Measurements from ENCODE around the gene MINDY4. TPM values are rescaled to one million over a fixed set of nuclear protein-coding genes. Genes with fewer than 3 reads are reported as not detected.

The MINDY4 gene
- total and polyA plus RNA-seq, 2 of the 8 experiments (the other 6 are each of a cell fraction or from before 2014, with no cell fraction given): 1.3 to 3.6 TPM

GRCh38 chr7:30836991-30837390 lies 65.8 kb downstream of the MINDY4 start:
- peaks cover 10 to 23% of the 10 kb centered on the region in 2 experiments; a peak in 3 of 4 replicates for H3K9me3 ChIP-seq (ENCODE audit: insufficient read depth in 2 of 2, low read depth in 1 of 2, low read length in 1 of 2)
- H3K18ac ChIP-seq (ENCODE audit: extremely low read depth, low read length): no peak overlapping the region
- no peak for FAIRE-seq
- no peak overlapping the region for H2BK15ac ChIP-seq (ENCODE audit: low read length)
- peaks cover 0 to 5% (median 0%) of the 10 kb centered on the region in 4 experiments; a peak in 1 of 8 replicates for H3K36me3 ChIP-seq (ENCODE audit: control insufficient read depth in 2 of 4, insufficient read depth in 4 of 4, low read length in 3 of 4)
- H3K79me1 ChIP-seq (ENCODE audit: low read depth, low read length): no peaks in the 10 kb centered on the region
- H2AFZ ChIP-seq (ENCODE audit: low read length): no peak overlapping the region
- no peak overlapping the region for H3K4me2 ChIP-seq (ENCODE audit: insufficient read depth in 1 of 2, low read depth in 2 of 2, low read length in 2 of 2)
- H4K5ac ChIP-seq (ENCODE audit: insufficient read length, low read depth, low read length): no peak overlapping the region
- no peak overlapping the region for H3K14ac ChIP-seq (ENCODE audit: insufficient read length)
- no peak overlapping the region for H3K23ac ChIP-seq (ENCODE audit: insufficient read length)
- no peaks in the 10 kb centered on the region for H3K27me3 ChIP-seq (replicated peaks in 1 of 4; ENCODE audit: control insufficient read depth in 3 of 4, extremely low read depth in 1 of 4, insufficient read depth in 3 of 4, low read length in 3 of 4)
- no peak for DNase-seq (ENCODE audit: low read depth in 1 of 2, low spot score in 2 of 2)
- H3K9ac ChIP-seq (replicated peaks in 1 of 4; ENCODE audit: extremely low read depth in 1 of 4, low read depth in 3 of 4, low read length in 3 of 4): no peak overlapping the region
- no peak overlapping the region for H2BK12ac ChIP-seq (ENCODE audit: low read depth, low read length)
- H3K4me1 ChIP-seq (replicated peaks in 1 of 4; ENCODE audit: control insufficient read depth in 3 of 4, insufficient read depth in 4 of 4, low read length in 3 of 4): no peaks in the 10 kb centered on the region
- no peaks in the 10 kb centered on the region for H3K79me2 ChIP-seq (ENCODE audit: control insufficient read depth in 1 of 2, insufficient read depth in 2 of 2, low read length in 2 of 2)
- H3K56ac ChIP-seq (replicated peaks; ENCODE audit: insufficient read length, low read depth, low read length): no peak overlapping the region
- no peak overlapping the region for H2AK5ac ChIP-seq (ENCODE audit: low read depth, low read length)
- H4K8ac ChIP-seq (ENCODE audit: extremely low read depth, insufficient read depth, low read length): no peak overlapping the region
- H3K27ac ChIP-seq (ENCODE audit: low read depth, low read length): no peak overlapping the region
- 89% methylated on average over 7 of the region's 7 CpGs; no CpG with 5 or more reads in 1 of the 2 experiments for WGBS, 2 experiments (ENCODE audit: extremely low coverage in 1 of 2, insufficient coverage in 1 of 2, insufficient read length in 1 of 2, insufficient replicate concordance in 2 of 2, low coverage in 1 of 2, low lambda C conversion rate in 2 of 2, missing lambda C conversion rate in 1 of 2)
- no peak overlapping the region for H2BK5ac ChIP-seq (ENCODE audit: low read depth, low read length)
- H4K91ac ChIP-seq (replicated peaks; ENCODE audit: insufficient read length, low read length): no peak overlapping the region
- POLR2A ChIA-PET (ENCODE audit: partially characterized antibody): interaction anchor here (0.9 kb wide), 1 partner anchor 71 kb away, joined by 3 read pairs; no protein-coding TSS in a partner anchor
- H3K4me3 ChIP-seq (ENCODE audit: extremely low read depth in 1 of 4, insufficient read depth in 2 of 4, low read depth in 3 of 4, low read length in 4 of 4): no peak overlapping the region
- CTCF ChIA-PET (ENCODE audit: partially characterized antibody): interaction anchor here (0.8 to 1.3 kb wide), 2 partner anchors 71 to 137 kb away, joined by 3 to 6 read pairs; no protein-coding TSS in a partner anchor
- H4K20me1 ChIP-seq (replicated peaks in 1 of 2; ENCODE audit: control insufficient read depth in 1 of 2, insufficient read depth in 2 of 2, low read length in 2 of 2): no peaks in the 10 kb centered on the region
- H3K23me2 ChIP-seq (ENCODE audit: low read depth, low read length): no peaks in the 10 kb centered on the region
- no peak overlapping the region for H2BK20ac ChIP-seq (ENCODE audit: low read length)
- H3K4ac ChIP-seq (replicated peaks; ENCODE audit: insufficient read length, low read depth, low read length): no peak overlapping the region
- no peak overlapping the region for H2BK120ac ChIP-seq (replicated peaks; ENCODE audit: low read depth, low read length)
- no peak for TF ChIP-seq RFX5 (IDR thresholded peaks at IDR 0.05; ENCODE audit: borderline replicate concordance, low read depth, low read length)

Measured in H1 (cell line).